Spleen (tissue), 11 donors: ENCODE measurements around the gene ZNF75A. TPM values are rescaled to one million over a fixed set of nuclear protein-coding genes. Genes with fewer than 3 reads are reported as not detected.

Experiments
- DNase-seq: peaks from one replicate; pipeline ENCODE4 v3.0.0-alpha.2; 2020
- H3K27ac ChIP-seq, 8 donors: fragments of 200-600 bp; sonication (generic) in 7 of 8; 1 replicate in 4 of 8; 2 replicates in 4 of 8; pipeline versions ENCODE4 v1.5.0 to v1.8.0; 2016 to 2021; ENCODE audit warnings: inconsistent platforms in 4 of 8, mild to moderate bottlenecking in 4 of 8, moderate library complexity in 1 of 8
- H3K27me3 ChIP-seq, 7 donors: fragments of 200-600 bp; sonication (generic) in 6 of 7; replicated peaks in 1 of 7; 1 replicate in 4 of 7; 2 replicates in 3 of 7; pipeline versions ENCODE4 v1.5.0 to v1.8.0; 2016 to 2021; ENCODE audit warnings: inconsistent platforms in 3 of 7, mild to moderate bottlenecking in 1 of 7
- H3K36me3 ChIP-seq, 6 donors: fragments of 200-600 bp; sonication (generic) in 5 of 6; 1 replicate in 4 of 6; 2 replicates in 2 of 6; pipeline versions ENCODE4 v1.5.0 to v1.8.0; 2016 to 2021; ENCODE audit warnings: inconsistent platforms in 2 of 6
- H3K4me1 ChIP-seq, 6 donors: fragments of 200-600 bp; sonication (generic) in 5 of 6; 1 replicate in 3 of 6; 2 replicates in 3 of 6; pipeline versions ENCODE4 v1.5.0 to v1.8.0; 2016 to 2021; ENCODE audit warnings: inconsistent platforms in 3 of 6
- H3K4me3 ChIP-seq, 8 donors: fragments of 200-600 bp; sonication (generic) in 7 of 8; 1 replicate in 4 of 8; 2 replicates in 4 of 8; pipeline versions ENCODE4 v1.5.0 to v1.8.0; 2016 to 2021; ENCODE audit warnings: inconsistent platforms in 4 of 8, mild to moderate bottlenecking in 4 of 8, moderate library complexity in 2 of 8
- H3K9me3 ChIP-seq, 8 donors: fragments of 200-600 bp; sonication (generic) in 7 of 8; 1 replicate in 4 of 8; 2 replicates in 4 of 8; pipeline versions ENCODE4 v1.5.0 to v1.8.0; 2016 to 2021; ENCODE audit warnings: inconsistent platforms in 4 of 8
- CTCF ChIP-seq, 11 experiments: fragments of 200-600 bp in 7 of 11; fragments of 450-650 bp in 4 of 11; sonication (generic) in 4 of 11; IDR thresholded peaks in 8 of 11; conservative IDR thresholded peaks in 3 of 11; 1 replicate in 7 of 11; 2 replicates in 4 of 11; pipeline versions ENCODE4 v1.4.0 to v1.8.0; 2016 to 2021; ENCODE audit warnings: antibody characterized with exemption in 11 of 11, inconsistent platforms in 4 of 11, mild to moderate bottlenecking in 1 of 11
- POLR2A ChIP-seq, 3 donors: fragments of 450-650 bp; IDR thresholded peaks; one replicate each; pipeline ENCODE4 v1.5.1; 2017; ENCODE audit warnings: antibody characterized with exemption in 3 of 3, mild to moderate bottlenecking in 1 of 3
- POLR2AphosphoS5 ChIP-seq, 3 donors: sonication (generic); formaldehyde crosslinking; IDR thresholded peaks; one replicate each; pipeline ENCODE4 v1.5.1; 2017; ENCODE audit warnings: antibody characterized with exemption in 3 of 3
- WGBS, 5 donors: extraction: QIAGEN DNeasy Blood & Tissue Kit in 3 of 5; methylation state at CpG; one replicate each; pipeline versions ENCODE4 v1.1.5 to v1.1.7; 2013 to 2018; 5-methylcytosine and 5-hydroxymethylcytosine counted together
- intact Hi-C: fragments of 100-400 bp; cut with DNase I; formaldehyde crosslinking; loops from one replicate; pipeline ENCODE4 v1.15.0; 2023; ENCODE audit warnings: low total_unique reads
- polyA plus RNA-seq, 3 donors: library from polyadenylated mRNA; stranded (reverse); fragments of 200-250 nt; gene quantifications; one replicate each; pipeline ENCODE4 v1.2.1, GENCODE V29; 2013
- total RNA-seq, 7 donors: library from RNA; depleted of rRNA in 3 of 7; stranded (reverse); fragments of >200 nt in 3 of 7; fragmentation: NEBNext Ultra II Directional in 4 of 7; extraction: Animal tissue kit (Norgen Biotek cat#: 25700) in 4 of 7; gene quantifications; one replicate each; pipeline versions ENCODE4 v1.1.0 to v1.2.1, GENCODE V29; 2016 to 2021
- donor health status: healthy with polysubstance abuse.
- donor health status: DM: no; HTN: no; CAD: no; lungs with moderate emphysema.
- donor health status: DM: no; HTN: no; CAD: no.
- donor health status: Bipolar disorder and iron deficiency.
- donor health status: healthy.
- donor health status: DM: no; HTN: no; CAD: no.
- donor health status: DM: yes; HTN: yes; CAD: no.

Gene ZNF75A
- total and polyA plus RNA-seq, 10 donors = 17.1 to 48.2 (median 33.7) TPM

GRCh38 chr16:3363793-3364192, 58.5 kb downstream of the ZNF75A start:
- H3K36me3 ChIP-seq = no peaks in the 10 kb centered on the region
- no peak for DNase-seq
- peaks cover 0 to 26% (median 5%) of the 10 kb centered on the region in 8 donors for H3K9me3 ChIP-seq
- no peak overlapping the region for H3K27ac ChIP-seq
- 91 to 100% (median 95%) methylated on average over 7 of the region's 7 CpGs for WGBS, 5 donors
- intact Hi-C loops = no loop called here
- H3K27me3 ChIP-seq = peaks cover 0 to 29% (median 0%) of the 10 kb centered on the region in 7 donors
- H3K4me3 ChIP-seq = no peak overlapping the region
- peaks cover 0 to 7% (median 2%) of the 10 kb centered on the region in 6 donors for H3K4me1 ChIP-seq
- no peak for TF ChIP-seq CTCF (IDR thresholded peaks at IDR 0.05 in 8 of 11, conservative IDR thresholded peaks at IDR 0.05 in 3 of 11)
- TF ChIP-seq POLR2A (IDR thresholded peaks at IDR 0.05) = no peak
- TF ChIP-seq POLR2AphosphoS5 (IDR thresholded peaks at IDR 0.05) = no peak

- H3K27ac ChIP-seq = peak overlapping the region; percentile 67 to 86 (median 83)
- H3K4me3 ChIP-seq = peak overlapping the region; percentile 36 to 68 (median 40)
- H3K9me3 ChIP-seq = peaks cover 0 to 26% (median 5%) of the 10 kb centered on the region in 8 donors
- peak; percentile 92 for DNase-seq
- peaks cover 0 to 7% (median 2%) of the 10 kb centered on the region in 6 donors for H3K4me1 ChIP-seq
- WGBS, 5 donors = 8 to 35% (median 17%) methylated on average over 40 to 42 of the region's 42 CpGs
- intact Hi-C loops = no loop called here
- no peaks in the 10 kb centered on the region for H3K36me3 ChIP-seq
- TF ChIP-seq CTCF (IDR thresholded peaks at IDR 0.05 in 8 of 11, conservative IDR thresholded peaks at IDR 0.05 in 3 of 11) = no peak
- TF ChIP-seq POLR2AphosphoS5 (IDR thresholded peaks at IDR 0.05) = peak; percentile 63 to 87 (median 85)
- peaks cover 0 to 29% (median 0%) of the 10 kb centered on the region in 7 donors for H3K27me3 ChIP-seq
Measured at GRCh38 chr16:3364774-3365427, 59.6 kb downstream of the ZNF75A start.

Other genes with a start within 250 kb of the ZNF75A start
- 100 to 1,000 TPM; 171 to 414 (median 309) TPM for gene IL32, start 239.9 kb upstream of the ZNF75A start, total RNA-seq
- gene IL32, start 239.9 kb upstream of the ZNF75A start, polyA plus RNA-seq = 100 to 1,000 TPM; 256 to 624 (median 277) TPM
- gene ZSCAN10, start 206.2 kb upstream of the ZNF75A start, total RNA-seq = under 1 TPM in 1 of 7 donors, not detected in 6; 0.85 TPM
- gene ZSCAN10, start 206.2 kb upstream of the ZNF75A start, polyA plus RNA-seq = under 1 TPM in 2 of 3 donors, not detected in 1; 0.02 to 0.06 TPM
- 10 to 100 TPM in 1 of 7 donors, 1 to 10 TPM in 6; 4.1 to 10.4 (median 5.3) TPM for gene ZNF205, start 192.9 kb upstream of the ZNF75A start, total RNA-seq
- 10 to 100 TPM in 1 of 3 donors, 1 to 10 TPM in 2; 3.5 to 14.2 (median 6.9) TPM for gene ZNF205, start 192.9 kb upstream of the ZNF75A start, polyA plus RNA-seq
- gene ZNF213, start 170.5 kb upstream of the ZNF75A start, total RNA-seq = 10 to 100 TPM in 1 of 7 donors, 1 to 10 TPM in 6; 6.8 to 11.4 (median 7.9) TPM
- gene ZNF213, start 170.5 kb upstream of the ZNF75A start, polyA plus RNA-seq = 1 to 10 TPM; 2.4 to 5.9 (median 2.9) TPM
- gene OR1F1, start 117.3 kb upstream of the ZNF75A start, total RNA-seq = not detected
- gene OR1F1, start 117.3 kb upstream of the ZNF75A start, polyA plus RNA-seq = not detected
- gene ZNF200, start 70.3 kb upstream of the ZNF75A start, total RNA-seq = 10 to 100 TPM; 14.2 to 24.4 (median 15.4) TPM
- 1 to 10 TPM; 4.2 to 6.3 (median 4.8) TPM for gene ZNF200, start 70.3 kb upstream of the ZNF75A start, polyA plus RNA-seq
- 10 to 100 TPM; 14.9 to 61.1 (median 28.0) TPM for gene MEFV, start 48.9 kb upstream of the ZNF75A start, total RNA-seq
- gene MEFV, start 48.9 kb upstream of the ZNF75A start, polyA plus RNA-seq = 1 to 10 TPM in 2 of 3 donors, under 1 TPM in 1; 0.39 to 3.7 (median 1.2) TPM
- gene ZNF263, start 22.0 kb upstream of the ZNF75A start, total RNA-seq = 10 to 100 TPM; 27.8 to 51.9 (median 39.1) TPM
- gene ZNF263, start 22.0 kb upstream of the ZNF75A start, polyA plus RNA-seq = 10 to 100 TPM; 16.0 to 21.6 (median 19.8) TPM
- 10 to 100 TPM in 2 of 7 donors, 1 to 10 TPM in 5; 5.8 to 12.0 (median 9.2) TPM for gene TIGD7, start 67 bp upstream of the ZNF75A start, total RNA-seq
- gene TIGD7, start 67 bp upstream of the ZNF75A start, polyA plus RNA-seq = 1 to 10 TPM; 3.6 to 3.8 (median 3.7) TPM
- gene OR2C1, start 50.4 kb downstream of the ZNF75A start, total RNA-seq = under 1 TPM in 3 of 7 donors, not detected in 4; 0.33 to 0.60 (median 0.37) TPM
- gene OR2C1, start 50.4 kb downstream of the ZNF75A start, polyA plus RNA-seq = under 1 TPM in 2 of 3 donors, not detected in 1; 0.08 to 0.22 TPM
- 10 to 100 TPM; 11.4 to 20.7 (median 17.4) TPM for gene ZSCAN32, start 95.5 kb downstream of the ZNF75A start, total RNA-seq
- 1 to 10 TPM; 8.5 to 9.8 (median 9.7) TPM for gene ZSCAN32, start 95.5 kb downstream of the ZNF75A start, polyA plus RNA-seq
- gene ZNF174, start 95.7 kb downstream of the ZNF75A start, total RNA-seq = 10 to 100 TPM in 5 of 7 donors, 1 to 10 TPM in 2; 8.1 to 16.1 (median 12.5) TPM
- 1 to 10 TPM; 3.0 to 5.9 (median 5.6) TPM for gene ZNF174, start 95.7 kb downstream of the ZNF75A start, polyA plus RNA-seq
- gene ZNF597, start 138.0 kb downstream of the ZNF75A start, total RNA-seq = 1 to 10 TPM; 2.4 to 4.6 (median 3.7) TPM
- gene ZNF597, start 138.0 kb downstream of the ZNF75A start, polyA plus RNA-seq = 1 to 10 TPM in 2 of 3 donors, under 1 TPM in 1; 0.78 to 1.3 (median 1.2) TPM
- 10 to 100 TPM; 35.0 to 85.9 (median 51.2) TPM for gene NAA60, start 138.2 kb downstream of the ZNF75A start, total RNA-seq
- 10 to 100 TPM; 27.2 to 40.3 (median 33.8) TPM for gene NAA60, start 138.2 kb downstream of the ZNF75A start, polyA plus RNA-seq
- not detected for gene C16orf90, start 190.0 kb downstream of the ZNF75A start, total RNA-seq
- gene C16orf90, start 190.0 kb downstream of the ZNF75A start, polyA plus RNA-seq = not detected
- gene CLUAP1, start 195.5 kb downstream of the ZNF75A start, total RNA-seq = 10 to 100 TPM in 6 of 7 donors, 1 to 10 TPM in 1; 9.8 to 19.7 (median 14.9) TPM
- 1 to 10 TPM; 4.0 to 9.2 (median 9.0) TPM for gene CLUAP1, start 195.5 kb downstream of the ZNF75A start, polyA plus RNA-seq